LNCAP (cell line): ENCODE measurements around the gene GPATCH2.
A peak's percentile ranks its signal among the peaks of the same experiment; 100 is the strongest.

Experiments used
- TF ChIP-seq, protein P1 (sequence below): fragments of 450-650 bp; IDR thresholded peaks from 2 replicates; pipeline ENCODE4 v1.5.1; 2017; ENCODE audit warnings: mild to moderate bottlenecking

GPATCH2 gene

DNA sequence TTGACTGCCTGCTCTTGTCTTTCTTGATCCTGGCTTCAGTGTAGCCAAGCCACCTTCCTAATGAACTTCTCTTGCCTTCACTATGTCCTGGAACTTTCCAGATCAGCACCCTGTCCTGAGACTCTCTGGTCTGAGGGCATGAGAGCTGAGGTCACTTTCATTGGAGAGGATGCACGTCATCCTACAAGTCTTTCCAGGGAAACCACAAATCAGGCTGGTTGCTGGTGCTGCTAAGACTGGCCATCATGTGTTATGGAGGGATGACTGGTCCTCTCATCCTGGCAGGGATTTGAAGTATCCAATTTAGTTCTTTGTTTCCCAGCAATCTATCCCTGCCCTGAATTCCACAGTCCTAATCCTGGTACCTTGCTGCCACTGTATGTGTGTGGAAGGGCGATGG, 228.6 kb downstream of the GPATCH2 start:
- TF ChIP-seq, protein P1, sequence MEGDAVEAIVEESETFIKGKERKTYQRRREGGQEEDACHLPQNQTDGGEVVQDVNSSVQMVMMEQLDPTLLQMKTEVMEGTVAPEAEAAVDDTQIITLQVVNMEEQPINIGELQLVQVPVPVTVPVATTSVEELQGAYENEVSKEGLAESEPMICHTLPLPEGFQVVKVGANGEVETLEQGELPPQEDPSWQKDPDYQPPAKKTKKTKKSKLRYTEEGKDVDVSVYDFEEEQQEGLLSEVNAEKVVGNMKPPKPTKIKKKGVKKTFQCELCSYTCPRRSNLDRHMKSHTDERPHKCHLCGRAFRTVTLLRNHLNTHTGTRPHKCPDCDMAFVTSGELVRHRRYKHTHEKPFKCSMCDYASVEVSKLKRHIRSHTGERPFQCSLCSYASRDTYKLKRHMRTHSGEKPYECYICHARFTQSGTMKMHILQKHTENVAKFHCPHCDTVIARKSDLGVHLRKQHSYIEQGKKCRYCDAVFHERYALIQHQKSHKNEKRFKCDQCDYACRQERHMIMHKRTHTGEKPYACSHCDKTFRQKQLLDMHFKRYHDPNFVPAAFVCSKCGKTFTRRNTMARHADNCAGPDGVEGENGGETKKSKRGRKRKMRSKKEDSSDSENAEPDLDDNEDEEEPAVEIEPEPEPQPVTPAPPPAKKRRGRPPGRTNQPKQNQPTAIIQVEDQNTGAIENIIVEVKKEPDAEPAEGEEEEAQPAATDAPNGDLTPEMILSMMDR = no peak

DNA sequence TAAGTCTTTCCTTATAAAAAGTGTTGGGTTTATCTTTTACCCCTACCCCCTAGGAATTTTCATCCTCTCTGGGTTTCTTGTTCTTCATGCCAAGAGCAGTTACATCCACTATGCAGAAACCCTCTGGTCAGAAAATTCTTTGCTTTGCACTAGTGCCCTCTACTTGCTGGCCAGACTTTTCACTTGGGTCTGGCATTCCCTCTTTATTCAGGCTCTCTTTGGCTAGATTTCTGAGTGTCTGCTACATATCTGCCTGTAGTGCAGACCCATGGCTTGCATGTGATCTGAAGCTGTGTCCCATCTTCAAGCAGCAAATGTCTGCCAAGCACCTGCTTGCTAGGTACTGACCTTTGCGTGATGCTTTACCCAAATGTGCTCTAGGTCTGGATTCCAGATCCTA, 237.0 kb downstream of the GPATCH2 start:
- TF ChIP-seq, protein P1 = peak; percentile 46; the same call in 1 of the 2 replicates

DNA sequence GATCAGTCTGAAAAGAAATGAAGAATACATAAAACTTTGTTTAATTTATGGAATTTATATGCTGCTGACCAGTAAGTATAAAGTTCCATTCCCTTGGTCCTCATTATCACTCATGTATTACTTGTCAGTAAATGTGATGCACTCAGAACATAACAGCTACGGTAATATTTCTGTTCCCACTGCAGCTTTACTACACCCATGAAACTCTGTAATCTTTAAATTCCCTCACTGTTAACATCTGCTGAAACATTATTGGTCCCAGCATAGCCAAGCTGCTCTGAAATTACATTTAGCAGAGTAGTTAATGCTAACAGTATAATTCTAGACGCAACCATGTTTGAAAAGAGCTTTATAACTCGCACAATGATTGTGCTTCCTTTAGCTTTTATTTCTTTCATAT, 238.4 kb downstream of the GPATCH2 start:
- TF ChIP-seq, protein P1 = no peak

DNA sequence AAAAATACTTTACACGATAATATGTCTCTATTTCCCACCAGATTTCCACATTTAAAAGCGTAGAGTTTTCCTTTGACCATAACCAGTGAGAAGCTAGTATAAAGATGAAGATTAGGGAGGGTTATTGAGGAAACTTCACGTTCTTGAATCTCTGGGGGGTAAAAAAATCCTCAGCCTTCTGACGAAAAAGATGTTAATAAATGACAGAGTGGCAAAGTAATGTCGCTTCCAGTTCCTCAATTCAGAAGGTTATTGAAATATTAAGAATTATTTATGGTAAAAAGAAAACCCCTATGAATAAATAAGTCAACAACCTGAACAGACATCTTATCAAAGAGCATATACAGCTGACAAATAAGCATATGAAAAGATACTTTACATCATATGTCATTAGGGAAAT, 241.0 kb downstream of the GPATCH2 start:
- TF ChIP-seq, protein P1 = no peak

DNA sequence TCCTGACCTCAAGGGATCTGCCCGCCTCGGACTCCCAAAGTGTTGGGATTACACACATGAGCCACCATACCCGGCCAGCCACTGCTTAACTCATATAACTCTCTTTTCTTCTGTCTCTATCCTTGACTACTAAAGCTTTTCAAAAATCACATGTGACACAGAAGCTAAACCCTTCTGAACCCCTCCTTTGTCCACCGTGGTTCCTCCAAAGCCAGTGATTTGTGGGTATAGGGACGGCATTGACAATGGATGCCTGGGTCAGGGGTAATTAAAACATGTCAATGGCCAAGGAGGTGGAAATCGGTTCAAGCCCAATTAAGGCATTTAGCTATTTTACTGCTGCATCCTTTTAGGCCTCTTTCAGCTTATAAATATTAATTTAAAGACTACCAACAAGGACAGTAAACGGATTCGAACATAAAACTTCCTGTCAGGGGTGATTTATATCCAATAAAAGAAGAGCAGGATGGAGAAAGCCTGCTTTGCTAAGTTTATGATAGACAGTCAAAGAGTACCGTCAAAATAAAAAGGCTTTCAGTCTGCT, 242.3 kb downstream of the GPATCH2 start:
- TF ChIP-seq, protein P1 = no peak

DNA sequence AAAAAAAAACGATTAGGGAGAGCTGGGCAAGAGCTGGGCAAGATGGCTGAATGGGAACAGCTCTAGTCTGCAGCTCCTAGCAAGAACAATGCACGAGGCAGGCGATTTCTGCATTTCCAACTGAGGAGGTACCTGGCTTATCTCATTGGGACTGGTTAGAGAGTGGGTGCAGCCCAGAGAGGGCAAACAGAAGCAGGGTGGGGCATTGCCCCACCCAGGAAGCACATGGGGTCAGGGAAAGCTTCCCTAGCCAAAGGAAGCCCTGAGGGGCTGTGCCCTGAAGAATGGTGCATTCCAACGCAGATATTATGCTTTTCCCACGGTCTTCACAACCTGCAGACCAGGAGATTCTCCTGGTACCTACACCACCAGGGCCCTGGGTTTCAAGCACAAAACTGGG, 251.6 kb downstream of the GPATCH2 start:
- TF ChIP-seq, protein P1 = no peak
